ENCODE results near the gene FOXF2. TPM values are rescaled to one million over a fixed set of nuclear protein-coding genes. Genes with fewer than 3 reads are reported as not detected.

Gene FOXF2
- total and polyA plus RNA-seq, 2 of the 4 experiments (the other 2 are of a cell fraction): 2.5 to 16.3 TPM

GRCh38 chr6:1417718-1418117 is 28.3 kb downstream of the FOXF2 start:
- H3K79me1 ChIP-seq (ENCODE audit: low read depth in 1 of 2, low read length in 2 of 2): no peaks in the 10 kb centered on the region
- H3K4me1 ChIP-seq (ENCODE audit: control insufficient read depth, insufficient read depth, low read length): peaks cover 4% of the 10 kb centered on the region; the same call in 1 of the 2 replicates
- H2BK15ac ChIP-seq (ENCODE audit: low read depth, low read length): no peak overlapping the region
- no peak overlapping the region for H2AFZ ChIP-seq (replicated peaks; ENCODE audit: low read length, poor library complexity)
- no peaks in the 10 kb centered on the region for H3K9me1 ChIP-seq (ENCODE audit: insufficient read depth, low read length)
- H3K36me3 ChIP-seq (ENCODE audit: control insufficient read depth, insufficient read depth, low read length): no peaks in the 10 kb centered on the region
- H3K14ac ChIP-seq (replicated peaks; ENCODE audit: low read depth, low read length): no peak overlapping the region
- H3K4me3 ChIP-seq (ENCODE audit: insufficient read depth, low read depth, low read length): no peak overlapping the region
- dilution Hi-C loops (cut with HindIII; ENCODE audit: low sequenced_read_pairs, unreplicated experiment): no loop called here
- H3K4me2 ChIP-seq (ENCODE audit: low read depth, low read length): no peak overlapping the region
- peaks cover 3% of the 10 kb centered on the region for H3K27me3 ChIP-seq (ENCODE audit: control insufficient read depth, insufficient read depth, low read length)
- POLR2A ChIA-PET (ENCODE audit: unreplicated experiment): no interaction called here
- no peak overlapping the region for H3K27ac ChIP-seq (ENCODE audit: insufficient read depth, low read length)
- peak overlapping the region; percentile 18; the same call in 1 of the 2 replicates for H2BK120ac ChIP-seq (ENCODE audit: low read depth, low read length)
- in situ Hi-C loops (cut with MboI; ENCODE audit: low sequenced_read_pairs): no loop called here
- no peak overlapping the region for H3K23ac ChIP-seq (ENCODE audit: low read depth, low read length)
- CTCF ChIA-PET: interaction anchor here (0.6 kb wide), 1 partner anchor 62 kb away, joined by 4 read pairs; no protein-coding TSS in a partner anchor
- no peak overlapping the region for H2AK5ac ChIP-seq (ENCODE audit: low read depth, low read length)
- H4K5ac ChIP-seq (ENCODE audit: low read depth, low read length): no peak overlapping the region
- TF ChIP-seq CEBPB (IDR thresholded peaks at IDR 0.05; ENCODE audit: low read depth, low read length) (peak; percentile 41), RCOR1 (IDR thresholded peaks at IDR 0.05; ENCODE audit: insufficient replicate concordance, low read length) (no peak), POLR2A (IDR thresholded peaks at IDR 0.05; ENCODE audit: low read depth, low read length) (no peak)
- TF ChIP-seq, protein P1, sequence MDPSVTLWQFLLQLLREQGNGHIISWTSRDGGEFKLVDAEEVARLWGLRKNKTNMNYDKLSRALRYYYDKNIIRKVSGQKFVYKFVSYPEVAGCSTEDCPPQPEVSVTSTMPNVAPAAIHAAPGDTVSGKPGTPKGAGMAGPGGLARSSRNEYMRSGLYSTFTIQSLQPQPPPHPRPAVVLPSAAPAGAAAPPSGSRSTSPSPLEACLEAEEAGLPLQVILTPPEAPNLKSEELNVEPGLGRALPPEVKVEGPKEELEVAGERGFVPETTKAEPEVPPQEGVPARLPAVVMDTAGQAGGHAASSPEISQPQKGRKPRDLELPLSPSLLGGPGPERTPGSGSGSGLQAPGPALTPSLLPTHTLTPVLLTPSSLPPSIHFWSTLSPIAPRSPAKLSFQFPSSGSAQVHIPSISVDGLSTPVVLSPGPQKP (IDR thresholded peaks at IDR 0.05; ENCODE audit: borderline replicate concordance, low read depth, low read length): no peak
- ATAC-seq (ENCODE audit: low read depth): no peak
- H2AK9ac ChIP-seq (replicated peaks; ENCODE audit: low read depth, low read length, poor library complexity): no peak overlapping the region
- H4K8ac ChIP-seq (ENCODE audit: low read depth in 2 of 2, low read length in 2 of 2): no peak overlapping the region
- H3K56ac ChIP-seq (ENCODE audit: extremely low read depth, insufficient read depth, low read length): no peak overlapping the region
- H3K18ac ChIP-seq (ENCODE audit: low read depth, low read length): no peak overlapping the region
- H2BK5ac ChIP-seq (ENCODE audit: low read depth, low read length, poor library complexity, severe bottlenecking): no peak overlapping the region
- H3K4ac ChIP-seq (ENCODE audit: low read depth, low read length): no peak overlapping the region; the same call in 1 of the 2 replicates
- intact Hi-C loops (cut with micrococcal nuclease): loop anchor here (1.0 kb wide), 1 partner anchor 17 kb away; no protein-coding TSS in a partner anchor
- no peak overlapping the region for H2BK20ac ChIP-seq (ENCODE audit: low read depth, low read length)
- no TSS peak for BruUV-seq (replicated peaks)
- WGBS, 2 experiments (ENCODE audit: extremely low coverage in 2 of 2, insufficient read length in 1 of 2): no CpG with 5 or more reads among the region's 12 CpGs
- no peak for DNase-seq
- H3K9ac ChIP-seq (ENCODE audit: low read depth, low read length): no peak overlapping the region
- H4K20me1 ChIP-seq (ENCODE audit: insufficient read depth, low read length): no peaks in the 10 kb centered on the region
- no peak overlapping the region for H4K91ac ChIP-seq (ENCODE audit: insufficient read depth, low read depth, low read length)
- H3K9me3 ChIP-seq (ENCODE audit: control insufficient read depth, insufficient read depth, low read length): no peaks in the 10 kb centered on the region

Measured in IMR-90 (cell line).